Hepatic stellate cell (primary cell): Measurements from ENCODE around the gene LMX1B.

ENCODE experiments used
- DNase-seq: peaks from one replicate; pipeline ENCODE4 v3.0.0; 2011; ENCODE audit warnings: low spot score

Gene LMX1B

GRCh38 chr9:126618190-126618584 lies 4.5 kb downstream of the LMX1B start:
- no peak for DNase-seq

DNA sequence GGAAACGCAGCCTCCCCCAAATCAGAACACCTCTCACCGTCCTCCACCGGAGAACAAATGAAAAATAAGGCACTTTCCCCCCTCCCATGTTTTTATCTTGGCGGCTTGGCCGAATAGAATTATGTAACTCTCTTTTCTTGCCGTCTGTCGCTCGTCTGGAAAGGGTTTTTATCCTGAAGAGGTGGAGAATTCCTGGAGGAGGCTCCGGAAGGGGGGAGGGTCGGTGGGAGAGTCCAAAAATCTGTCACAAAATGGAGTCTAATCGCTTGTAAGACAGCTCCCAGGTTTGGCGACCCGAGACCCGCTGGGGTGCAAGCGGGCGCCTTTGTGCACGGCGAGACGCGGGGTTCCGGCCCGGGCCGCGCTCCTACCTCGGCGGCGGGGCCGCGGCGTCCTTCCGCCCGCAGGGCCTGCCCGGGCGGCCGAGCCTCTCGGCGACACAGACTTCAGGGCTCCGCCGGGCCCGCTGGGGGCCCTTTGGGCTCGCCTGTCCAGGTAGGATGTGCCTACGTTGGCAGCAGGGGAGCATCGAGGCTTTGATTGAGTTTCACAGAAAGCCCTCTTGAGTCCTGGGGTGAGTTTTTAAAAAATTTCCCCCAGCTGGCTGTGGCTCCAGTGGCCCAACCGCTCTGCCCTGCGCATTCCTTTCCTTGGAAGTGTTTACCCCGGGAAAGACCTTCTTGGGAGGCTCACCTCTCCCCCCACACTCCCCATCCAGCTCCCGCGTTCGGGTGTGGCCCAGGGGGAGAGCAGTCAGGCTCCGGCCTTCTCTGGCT lies 5.0 kb downstream of the LMX1B start:
- no peak for DNase-seq

DNA sequence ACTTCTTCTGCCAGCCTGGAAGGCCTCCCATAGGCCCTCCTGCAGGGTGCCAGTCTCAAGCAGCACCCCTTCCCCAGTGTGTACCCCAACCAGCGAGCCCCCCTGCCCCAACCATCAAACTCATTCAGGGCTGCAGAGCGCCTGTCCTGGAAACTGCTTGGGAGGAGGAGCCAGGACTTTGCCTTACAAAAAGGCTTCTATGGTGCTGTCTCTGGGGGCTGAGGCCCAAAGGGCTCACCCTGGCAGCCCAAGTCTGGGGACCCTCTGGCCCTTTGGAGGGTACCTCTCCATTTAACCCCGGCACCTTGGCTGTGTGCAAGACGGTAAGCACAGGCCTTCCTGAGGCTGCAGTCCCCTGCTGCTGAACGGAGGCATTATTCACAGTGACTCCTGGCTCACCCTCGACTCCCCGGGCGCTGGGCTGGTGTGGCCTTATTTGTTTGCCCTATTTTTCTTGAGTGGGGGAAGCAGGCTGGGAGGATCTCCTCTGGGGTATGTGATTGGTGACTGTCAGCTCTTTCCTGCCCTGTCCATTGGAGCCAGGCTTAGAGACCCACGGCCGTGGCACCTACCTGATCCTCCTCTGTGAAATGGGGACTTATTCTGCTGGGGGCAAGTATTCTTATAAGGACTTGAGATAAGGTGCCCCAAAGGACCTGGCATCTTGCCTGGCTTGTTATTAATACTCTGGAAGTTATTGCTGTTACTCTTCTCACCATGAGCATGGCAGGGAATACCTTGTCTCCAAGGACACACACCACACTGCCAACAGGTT lies 5.8 kb downstream of the LMX1B start:
- DNase-seq, result no peak

DNA sequence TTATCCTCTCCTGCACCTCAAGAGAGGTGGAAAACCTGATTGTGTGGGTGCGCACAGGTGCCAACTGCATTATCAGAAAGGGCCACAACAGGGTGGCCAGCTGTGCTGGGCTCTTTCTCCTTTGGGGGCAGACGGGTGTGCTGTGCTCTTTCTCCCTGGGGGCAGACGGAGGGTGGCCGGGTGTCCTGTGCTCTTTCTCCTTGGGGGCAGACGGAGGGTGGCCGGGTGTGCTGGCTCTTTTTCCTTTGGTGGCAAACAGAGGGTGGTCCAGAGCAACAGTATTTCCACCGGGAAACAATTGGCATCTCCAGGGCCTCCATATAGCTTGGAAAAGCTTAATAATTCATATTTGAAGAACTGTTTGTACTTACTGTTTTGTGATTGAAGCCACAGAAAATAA lies 6.8 kb downstream of the LMX1B start:
- no peak for DNase-seq

GRCh38 chr9:126621061-126621918 lies 7.6 kb downstream of the LMX1B start:
- DNase-seq, result no peak

DNA sequence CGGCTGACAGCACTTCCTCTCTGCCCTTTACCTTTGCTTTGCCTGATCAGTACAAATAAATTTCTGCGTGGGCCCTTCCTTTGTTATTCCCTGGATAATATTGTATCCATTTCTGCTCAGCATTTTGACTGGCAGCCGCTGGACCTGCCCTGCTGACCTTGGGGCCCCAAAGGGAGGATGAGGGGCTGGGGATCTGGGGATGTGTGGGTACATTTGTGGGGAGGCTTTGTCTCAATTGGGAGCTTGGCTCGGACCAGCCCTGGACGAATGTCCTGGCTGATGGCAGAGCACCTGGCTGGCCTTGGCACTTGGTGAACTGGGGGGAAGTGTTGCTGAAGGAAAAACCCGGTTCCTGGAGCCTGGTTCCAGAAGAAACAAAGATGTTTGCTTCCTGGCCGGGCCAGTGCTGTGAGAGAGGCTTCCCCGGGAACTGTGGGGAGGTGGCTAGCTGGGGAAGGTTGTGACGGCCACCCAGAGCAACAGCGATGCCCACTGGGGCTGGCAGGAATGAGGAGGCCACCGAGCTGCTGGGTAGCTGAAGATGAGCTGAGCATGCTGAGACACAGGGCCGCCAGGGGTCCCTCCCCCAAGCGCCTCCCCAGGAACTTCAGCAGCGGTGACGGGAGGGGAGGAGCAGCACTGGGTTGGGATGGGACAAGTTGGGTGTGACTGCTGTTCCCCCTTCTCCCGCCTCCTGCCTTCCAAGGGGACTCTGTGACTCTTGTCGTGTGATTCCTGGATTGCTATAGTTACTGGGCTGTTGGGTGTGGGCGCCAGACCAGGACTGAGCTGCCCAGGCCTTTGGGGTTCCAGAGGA lies 8.4 kb downstream of the LMX1B start:
- DNase-seq, result no peak

GRCh38 chr9:126623314-126623666 lies 9.6 kb downstream of the LMX1B start:
- DNase-seq, result no peak

GRCh38 chr9:126623667-126624478 lies 10.1 kb downstream of the LMX1B start:
- no peak for DNase-seq

DNA sequence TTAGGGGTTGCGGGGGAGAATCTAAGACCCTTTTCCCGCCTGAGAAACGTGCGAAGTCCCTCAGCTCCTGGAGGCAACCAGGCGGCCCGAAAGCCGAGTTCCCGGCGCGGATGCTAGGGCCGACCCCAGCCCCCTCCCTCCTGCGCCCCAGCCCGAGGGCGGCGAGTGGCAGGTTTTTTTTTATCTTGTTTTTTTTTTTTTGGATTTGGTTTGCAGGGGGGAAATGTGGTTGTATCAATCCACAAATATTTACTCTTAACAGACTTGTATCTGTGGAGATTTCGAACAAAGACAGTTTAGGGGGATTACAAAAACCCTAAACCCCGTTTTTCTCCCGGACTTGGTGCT lies 10.7 kb downstream of the LMX1B start:
- DNase-seq, result no peak

- no peak for DNase-seq
These were observed 11.2 kb downstream of the LMX1B start for GRCh38 chr9:126624912-126625311.

DNA sequence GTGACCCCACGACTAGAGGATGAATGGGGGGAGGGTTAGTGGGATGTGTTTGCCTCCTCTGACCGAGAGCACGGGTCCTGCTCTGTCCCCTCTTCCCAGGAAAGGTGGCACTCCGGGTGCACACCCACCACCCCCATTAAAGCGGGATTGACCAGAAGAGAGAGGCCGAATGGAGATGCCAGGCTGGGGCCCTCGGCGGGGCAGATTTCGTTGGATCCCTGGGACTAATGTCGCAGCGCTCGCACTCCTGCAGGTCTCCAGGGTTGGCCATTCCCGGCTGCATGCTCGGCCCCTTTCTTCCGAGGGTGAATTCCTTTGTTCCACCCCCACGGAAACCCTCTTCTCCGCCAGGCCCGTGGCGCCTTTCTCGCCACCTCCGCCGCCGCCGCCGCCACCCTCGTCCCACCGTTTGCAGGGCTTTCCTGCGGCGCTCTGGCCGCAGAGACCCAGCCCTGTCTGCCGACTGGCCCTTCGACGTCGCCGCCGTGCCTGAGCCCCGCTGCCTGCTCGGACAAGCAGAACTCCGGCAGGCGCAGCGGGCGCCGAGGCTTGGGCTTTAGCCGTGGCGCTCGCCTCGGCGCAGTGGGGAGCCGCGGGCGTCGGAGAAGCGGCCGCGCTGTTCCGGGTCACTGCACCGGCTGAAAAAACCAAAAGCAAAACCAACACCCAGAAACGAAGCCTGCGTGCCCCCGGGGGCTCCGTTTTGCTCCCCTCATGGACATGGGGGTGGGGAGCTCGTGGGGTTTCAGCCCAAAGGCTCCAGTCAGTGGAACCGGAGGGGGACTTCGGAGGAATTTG lies 11.8 kb downstream of the LMX1B start:
- no peak for DNase-seq

GRCh38 chr9:126626127-126626925 lies 12.6 kb downstream of the LMX1B start:
- DNase-seq, result no peak

GRCh38 chr9:126626926-126627233 lies 13.2 kb downstream of the LMX1B start:
- DNase-seq, result no peak

DNA sequence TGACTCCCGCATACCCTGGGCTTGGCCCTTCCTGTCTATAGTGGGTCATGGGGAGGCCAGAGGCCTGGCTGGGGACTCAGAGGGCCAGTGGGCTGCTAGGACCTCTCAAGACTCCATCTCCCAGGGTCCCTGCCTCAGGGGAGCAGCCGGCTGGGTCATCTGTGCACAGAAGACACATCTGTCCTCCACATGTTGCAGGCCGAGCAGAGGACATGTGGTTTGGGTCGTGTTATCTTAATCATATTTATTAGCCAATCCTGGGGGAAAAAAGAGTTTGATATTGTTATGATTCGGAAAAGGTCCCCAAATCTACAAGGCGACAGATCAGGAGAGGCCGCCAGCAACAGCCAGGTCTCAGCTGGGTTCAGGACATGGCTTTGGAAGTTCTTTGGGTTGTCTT lies 14.4 kb downstream of the LMX1B start:
- DNase-seq, result no peak

- no peak for DNase-seq
These were observed 15.4 kb downstream of the LMX1B start for GRCh38 chr9:126628969-126629674.

- DNase-seq, result no peak
These were observed 16.9 kb downstream of the LMX1B start for GRCh38 chr9:126630458-126631237.

GRCh38 chr9:126631254-126631653 lies 17.5 kb downstream of the LMX1B start:
- no peak for DNase-seq
